Endothelial cell of umbilical vein (primary cell): ENCODE results near the gene COL8A1.

Source experiments
- EZH2 ChIP-seq: IDR thresholded peaks from 2 replicates; pipeline ENCODE4 v1.6.1; 2012; ENCODE audit warnings: borderline replicate concordance, low read depth, mild to moderate bottlenecking, moderate library complexity, low read length, inconsistent platforms; ENCODE audit not compliant: severe bottlenecking
- FOS ChIP-seq: IDR thresholded peaks from 2 replicates; pipeline ENCODE4 v1.6.1; 2011; ENCODE audit warnings: mild to moderate bottlenecking, low read length, moderate library complexity, borderline replicate concordance; ENCODE audit not compliant: insufficient read depth
- MYC ChIP-seq: IDR thresholded peaks from one replicate; pipeline ENCODE4 v1.6.1; 2011; ENCODE audit warnings: mild to moderate bottlenecking, low read depth, low read length
- POLR2A ChIP-seq: IDR thresholded peaks from 2 replicates; pipeline ENCODE4 v1.6.1; 2012; ENCODE audit warnings: low read depth, mild to moderate bottlenecking, control low read depth, low read length
- POLR2AphosphoS5 ChIP-seq: IDR thresholded peaks from 2 replicates; pipeline ENCODE4 v1.6.1; 2012; ENCODE audit warnings: low read depth, mild to moderate bottlenecking, control low read depth, low read length, moderate library complexity; ENCODE audit not compliant: insufficient read depth
- TF ChIP-seq, protein P1 (sequence below), 2 donors: IDR thresholded peaks; 1 replicate in 1 of 2; 2 replicates in 1 of 2; pipeline ENCODE4 v1.5.1; 2011; ENCODE audit warnings: low read length in 2 of 2, mild to moderate bottlenecking in 2 of 2, moderate library complexity in 2 of 2, control low read depth in 1 of 2, inconsistent platforms in 1 of 2, low read depth in 1 of 2; ENCODE audit not compliant: insufficient read depth in 1 of 2; ENCODE audit errors: extremely low read depth in 1 of 2
- TF ChIP-seq, protein P2 (sequence below): IDR thresholded peaks from 2 replicates; pipeline ENCODE4 v1.6.1; 2011; ENCODE audit not compliant: insufficient read depth, insufficient read length

DNA sequence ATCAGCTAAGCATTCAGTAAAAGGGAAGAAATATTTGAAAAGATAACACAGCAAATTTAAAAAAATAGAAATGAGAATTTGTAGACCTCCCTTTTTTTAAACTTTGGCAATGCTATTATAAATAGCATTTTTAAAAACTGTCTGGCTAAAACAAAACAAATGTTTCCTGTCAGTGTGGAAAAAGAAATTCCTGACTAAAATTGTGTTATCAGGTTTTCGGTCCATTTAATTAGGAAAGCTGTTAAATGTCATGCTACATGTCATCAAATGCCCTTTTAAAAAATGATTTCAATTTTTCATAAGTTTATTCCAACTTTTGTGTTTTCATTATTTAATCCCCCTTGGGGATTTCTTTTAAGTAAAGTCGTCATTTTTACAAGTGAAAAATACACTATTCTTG is 29.6 kb downstream of the COL8A1 start:
- TF ChIP-seq, protein P1, sequence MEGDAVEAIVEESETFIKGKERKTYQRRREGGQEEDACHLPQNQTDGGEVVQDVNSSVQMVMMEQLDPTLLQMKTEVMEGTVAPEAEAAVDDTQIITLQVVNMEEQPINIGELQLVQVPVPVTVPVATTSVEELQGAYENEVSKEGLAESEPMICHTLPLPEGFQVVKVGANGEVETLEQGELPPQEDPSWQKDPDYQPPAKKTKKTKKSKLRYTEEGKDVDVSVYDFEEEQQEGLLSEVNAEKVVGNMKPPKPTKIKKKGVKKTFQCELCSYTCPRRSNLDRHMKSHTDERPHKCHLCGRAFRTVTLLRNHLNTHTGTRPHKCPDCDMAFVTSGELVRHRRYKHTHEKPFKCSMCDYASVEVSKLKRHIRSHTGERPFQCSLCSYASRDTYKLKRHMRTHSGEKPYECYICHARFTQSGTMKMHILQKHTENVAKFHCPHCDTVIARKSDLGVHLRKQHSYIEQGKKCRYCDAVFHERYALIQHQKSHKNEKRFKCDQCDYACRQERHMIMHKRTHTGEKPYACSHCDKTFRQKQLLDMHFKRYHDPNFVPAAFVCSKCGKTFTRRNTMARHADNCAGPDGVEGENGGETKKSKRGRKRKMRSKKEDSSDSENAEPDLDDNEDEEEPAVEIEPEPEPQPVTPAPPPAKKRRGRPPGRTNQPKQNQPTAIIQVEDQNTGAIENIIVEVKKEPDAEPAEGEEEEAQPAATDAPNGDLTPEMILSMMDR (IDR thresholded peaks at IDR 0.05; ENCODE audit: extremely low read depth in 1 of 2, insufficient read depth in 1 of 2, low read depth in 1 of 2, low read length in 2 of 2), result no peak
- TF ChIP-seq POLR2AphosphoS5 (no peak), POLR2A (no peak), MYC (no peak), EZH2 (no peak), FOS (no peak)
- TF ChIP-seq, protein P2, sequence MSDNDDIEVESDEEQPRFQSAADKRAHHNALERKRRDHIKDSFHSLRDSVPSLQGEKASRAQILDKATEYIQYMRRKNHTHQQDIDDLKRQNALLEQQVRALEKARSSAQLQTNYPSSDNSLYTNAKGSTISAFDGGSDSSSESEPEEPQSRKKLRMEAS, result no peak
